GM12878 (cell line): ENCODE measurements around the gene RPS10. TPM values are rescaled to one million over a fixed set of nuclear protein-coding genes. Genes with fewer than 3 reads are reported as not detected.

Source experiments
- ATAC-seq: fragments of 200-7000 bp; cut with Tn5 transposase; 3 replicates; pipeline ENCODE4 v1.9.1; 2020; ENCODE audit warnings: mild to moderate bottlenecking, moderate library complexity
- BruUV-seq: library from RNA; stranded (reverse); fragments of 400-500 nt; replicated peaks from 2 replicates; lab custom pipeline; 2021; lab: Mats Ljungman, UMichigan
- CTCF ChIA-PET: fragments of 300-600 bp; sonication (Branson Sonifier 250); formaldehyde crosslinking; extraction: SDS; loops from one replicate; lab custom pipeline; 2021; ENCODE audit warnings: inconsistent platforms; lab: Yijun Ruan, JAX
- POLR2A ChIA-PET: fragments of 350-600 bp; formaldehyde crosslinking; extraction: SDS; loops from one replicate; lab custom pipeline; 2021; ENCODE audit warnings: inconsistent platforms; lab: Charles Lee
- RAD21 ChIA-PET: fragments of 300-600 bp; sonication (Branson Sonifier 250); formaldehyde crosslinking; loops from one replicate; lab custom pipeline; 2023; ENCODE audit warnings: antibody characterized with exemption; ENCODE audit not compliant: unreplicated experiment; lab: Charles Lee
- SMC1A ChIA-PET: fragments of 300-600 bp; sonication (Branson Sonifier 250); formaldehyde crosslinking; loops from one replicate; lab custom pipeline; 2023; ENCODE audit not compliant: unreplicated experiment, uncharacterized antibody; lab: Charles Lee
- DNase-seq: peaks from one replicate; pipeline ENCODE4 v3.0.0-alpha.2; 2011; ENCODE audit warnings: low read depth, low spot score
- FAIRE-seq: peaks from 3 replicates; lab custom pipeline; 2011; peaks lifted over from hg19 to GRCh38; lab: Jason Lieb, UNC
- H2AFZ ChIP-seq: 2 replicates; pipeline ENCODE4 v1.6.0; 2011; ENCODE audit warnings: low read depth, low read length, control low read depth; ENCODE audit not compliant: control insufficient read depth
- H3K27ac ChIP-seq: 2 replicates; pipeline ENCODE4 v1.5.1; 2011; ENCODE audit warnings: control low read depth; ENCODE audit not compliant: control insufficient read depth, insufficient read depth
- H3K27me3 ChIP-seq, 2 experiments: replicated peaks in 1 of 2; 2 replicates each; pipeline versions ENCODE4 v1.6.0 to v1.6.1; 2011; ENCODE audit warnings: low read length in 1 of 2; ENCODE audit not compliant: control insufficient read depth in 2 of 2, insufficient read depth in 2 of 2
- H3K36me3 ChIP-seq, 2 experiments: 2 replicates each; pipeline ENCODE4 v1.5.1; 2011; ENCODE audit warnings: low read length in 1 of 2; ENCODE audit not compliant: control insufficient read depth in 2 of 2, insufficient read depth in 2 of 2
- H3K4me1 ChIP-seq: 2 replicates; pipeline ENCODE4 v1.6.1; 2011; ENCODE audit warnings: mild to moderate bottlenecking, low read length, moderate library complexity, mixed read lengths; ENCODE audit not compliant: control insufficient read depth, insufficient read depth
- H3K4me2 ChIP-seq: 2 replicates; pipeline ENCODE4 v1.6.0; 2011; ENCODE audit warnings: control low read depth; ENCODE audit not compliant: control insufficient read depth, insufficient read depth
- H3K4me3 ChIP-seq: fragments of 200-600 bp; sonication (generic); 2 replicates; pipeline ENCODE4 v1.5.1; 2016
- H3K79me2 ChIP-seq: 2 replicates; pipeline ENCODE4 v1.6.0; 2011; ENCODE audit warnings: low read length; ENCODE audit not compliant: control insufficient read depth, insufficient read depth
- H3K9ac ChIP-seq: 2 replicates; pipeline ENCODE4 v1.8.0; 2011; ENCODE audit warnings: low read length, control low read depth, mixed read lengths; ENCODE audit not compliant: control insufficient read depth, insufficient read depth
- H3K9me3 ChIP-seq: replicated peaks from 3 replicates; pipeline ENCODE4 v1.5.1; 2011; ENCODE audit warnings: mild to moderate bottlenecking, low read length; ENCODE audit not compliant: control insufficient read depth, insufficient read depth
- H4K20me1 ChIP-seq: 2 replicates; pipeline ENCODE4 v1.6.0; 2011; ENCODE audit not compliant: control insufficient read depth, insufficient read depth
- ASH2L ChIP-seq: fragments of 300-600, 200-600 bp; sonication (generic); IDR thresholded peaks from 2 replicates; pipeline ENCODE4 v1.6.1; 2017; ENCODE audit warnings: low read depth, mild to moderate bottlenecking, borderline replicate concordance
- CBX3 ChIP-seq: fragments of 200-600 bp; sonication (generic); IDR thresholded peaks from 2 replicates; pipeline ENCODE4 v1.6.1; 2016; ENCODE audit warnings: low read depth, borderline replicate concordance
- E2F4 ChIP-seq: IDR thresholded peaks from 2 replicates; pipeline ENCODE4 v1.6.1; 2012; ENCODE audit warnings: low read depth, low read length, improper control_type of control experiment
- EZH2 ChIP-seq: IDR thresholded peaks from 2 replicates; pipeline ENCODE4 v1.6.1; 2012; ENCODE audit warnings: low read depth, mild to moderate bottlenecking, control low read depth, inconsistent platforms, low read length, borderline replicate concordance; ENCODE audit not compliant: control insufficient read depth
- MYC ChIP-seq: IDR thresholded peaks from 2 replicates; pipeline ENCODE4 v1.6.1; 2011; ENCODE audit warnings: mild to moderate bottlenecking, low read length, moderate library complexity, inconsistent platforms; ENCODE audit not compliant: insufficient read depth, insufficient replicate concordance, insufficient read length, severe bottlenecking
- PAX5 ChIP-seq: IDR thresholded peaks from 2 replicates; pipeline ENCODE4 v1.6.1; 2011; ENCODE audit warnings: low read depth, low read length, borderline replicate concordance
- POLR2A ChIP-seq: IDR thresholded peaks from 2 replicates; pipeline ENCODE4 v1.6.1; 2011; ENCODE audit warnings: low read depth, mild to moderate bottlenecking, low read length
- POLR2AphosphoS2 ChIP-seq: IDR thresholded peaks from 2 replicates; pipeline ENCODE4 v1.6.1; 2011; ENCODE audit warnings: low read depth, mild to moderate bottlenecking, low read length, improper control_type of control experiment, moderate library complexity
- POU2F2 ChIP-seq: IDR thresholded peaks from 3 replicates; pipeline ENCODE4 v1.6.1; 2011; ENCODE audit warnings: low read depth, mild to moderate bottlenecking, low read length, borderline replicate concordance
- RAD21 ChIP-seq: IDR thresholded peaks from 2 replicates; pipeline ENCODE4 v1.6.1; 2011; ENCODE audit warnings: mild to moderate bottlenecking, low read depth, low read length, moderate library complexity; ENCODE audit not compliant: insufficient read depth
- RELA ChIP-seq: fragments of 450-650 bp; IDR thresholded peaks from 2 replicates; pipeline ENCODE4 v1.8.0; 2014; ENCODE audit warnings: borderline replicate concordance; ENCODE audit not compliant: partially characterized antibody
- SMC3 ChIP-seq: IDR thresholded peaks from 2 replicates; pipeline ENCODE4 v1.6.1; 2011; ENCODE audit warnings: low read length, improper control_type of control experiment, borderline replicate concordance
- STAT1 ChIP-seq: fragments of 450-650 bp; conservative IDR thresholded peaks from 2 replicates; pipeline ENCODE4 v1.6.1; 2014; ENCODE audit warnings: antibody characterized with exemption, mild to moderate bottlenecking
- TARDBP ChIP-seq: IDR thresholded peaks from 2 replicates; pipeline ENCODE4 v1.6.1; 2016; ENCODE audit warnings: borderline replicate concordance
- ZBED1 ChIP-seq: IDR thresholded peaks from 2 replicates; pipeline ENCODE4 v1.6.1; 2016; ENCODE audit warnings: borderline replicate concordance
- ZNF207 ChIP-seq: fragments of 450-650 bp; IDR thresholded peaks from 2 replicates; pipeline ENCODE4 v1.6.1; 2014; ENCODE audit warnings: antibody characterized with exemption, mild to moderate bottlenecking, borderline replicate concordance
- ZNF217 ChIP-seq: fragments of 450-650 bp; IDR thresholded peaks from 2 replicates; pipeline ENCODE4 v1.6.1; 2017; ENCODE audit warnings: antibody characterized with exemption, mild to moderate bottlenecking
- WGBS: methylation state at CpG from one replicate; pipeline ENCODE4 v1.1.6; 2016; ENCODE audit warnings: low lambda C conversion rate; ENCODE audit not compliant: insufficient replicate concordance, insufficient coverage; ENCODE audit errors: missing lambda C conversion rate; 5-methylcytosine and 5-hydroxymethylcytosine counted together
- in situ Hi-C: fragments of 300-500 bp; cut with MboI; formaldehyde crosslinking; loops from 9 replicates; pipeline ENCODE4 v1.14.3; 2018; ENCODE audit warnings: mixed read lengths
- intact Hi-C: fragments of 100-400 bp; cut with micrococcal nuclease; formaldehyde crosslinking; loops from one replicate; pipeline ENCODE4 v1.14.2; 2022; ENCODE audit not compliant: unreplicated experiment
- polyA plus RNA-seq, 11 experiments: library from polyadenylated mRNA; depleted of rRNA in 4 of 11; unstranded in 6 of 11; stranded (reverse) in 5 of 11; fragments of >200 nt; fragmentation: Nextera tagmentation in 4 of 11; fragmentation: Illumina TruSeq in 1 of 11; extraction: Ambion mirVana in 4 of 11; extraction: Trizol in 1 of 11; gene quantifications; 1 replicate in 1 of 11; 2 replicates in 10 of 11; pipeline versions ENCODE4 v1.2.1 to v1.2.3, GENCODE V29; 2011 to 2016; ENCODE audit warnings: inconsistent platforms in 2 of 11, missing spikeins in 2 of 11, low read depth in 1 of 11
- total RNA-seq, 4 experiments: library from RNA; depleted of rRNA in 3 of 4; stranded (reverse); fragments of >200 nt in 3 of 4; fragmentation: Illumina TruSeq in 1 of 4; extraction: Trizol in 1 of 4; gene quantifications; 2 replicates each; pipeline versions ENCODE4 v1.2.1 to v1.2.3, GENCODE V29; 2013 to 2021
- TF ChIP-seq, protein P1 (sequence below): IDR thresholded peaks from 2 replicates; pipeline ENCODE4 v1.6.1; 2012; ENCODE audit warnings: improper control_type of control experiment, low read depth, low read length; ENCODE audit not compliant: insufficient replicate concordance

The RPS10 gene
- total and polyA plus RNA-seq, 10 of the 15 experiments (the other 5 are each of a cell fraction or from before 2014, with no cell fraction given), result 1,546 to 3,970 (median 2,813) TPM

- peak; percentile 94 for FAIRE-seq
- in situ Hi-C loops, result loop anchor here (5.0 to 10.0 kb wide), 2 partner anchors 147 to 675 kb away; no protein-coding TSS in a partner anchor
- POLR2A ChIA-PET, result interaction anchor here (0.6 to 1.1 kb wide), 4 partner anchors 12 to 1025 kb away, joined by 3 to 7 read pairs (median 3); no protein-coding TSS in a partner anchor
- TF ChIP-seq POLR2A (no peak), MYC (no peak), SMC3 (peak; percentile 82), ZNF217 (no peak), ASH2L (no peak), PAX5 (no peak), ZBED1 (no peak), E2F4 (no peak), STAT1 (no peak), POLR2AphosphoS2 (no peak), POU2F2 (0 out of 3 replicates have a peak, but pooled peaks have one; percentile 9), RAD21 (peak; percentile 95), CBX3 (no peak), RELA (no peak), TARDBP (no peak), ZNF207 (no peak), EZH2 (no peak)
- TF ChIP-seq, protein P1, sequence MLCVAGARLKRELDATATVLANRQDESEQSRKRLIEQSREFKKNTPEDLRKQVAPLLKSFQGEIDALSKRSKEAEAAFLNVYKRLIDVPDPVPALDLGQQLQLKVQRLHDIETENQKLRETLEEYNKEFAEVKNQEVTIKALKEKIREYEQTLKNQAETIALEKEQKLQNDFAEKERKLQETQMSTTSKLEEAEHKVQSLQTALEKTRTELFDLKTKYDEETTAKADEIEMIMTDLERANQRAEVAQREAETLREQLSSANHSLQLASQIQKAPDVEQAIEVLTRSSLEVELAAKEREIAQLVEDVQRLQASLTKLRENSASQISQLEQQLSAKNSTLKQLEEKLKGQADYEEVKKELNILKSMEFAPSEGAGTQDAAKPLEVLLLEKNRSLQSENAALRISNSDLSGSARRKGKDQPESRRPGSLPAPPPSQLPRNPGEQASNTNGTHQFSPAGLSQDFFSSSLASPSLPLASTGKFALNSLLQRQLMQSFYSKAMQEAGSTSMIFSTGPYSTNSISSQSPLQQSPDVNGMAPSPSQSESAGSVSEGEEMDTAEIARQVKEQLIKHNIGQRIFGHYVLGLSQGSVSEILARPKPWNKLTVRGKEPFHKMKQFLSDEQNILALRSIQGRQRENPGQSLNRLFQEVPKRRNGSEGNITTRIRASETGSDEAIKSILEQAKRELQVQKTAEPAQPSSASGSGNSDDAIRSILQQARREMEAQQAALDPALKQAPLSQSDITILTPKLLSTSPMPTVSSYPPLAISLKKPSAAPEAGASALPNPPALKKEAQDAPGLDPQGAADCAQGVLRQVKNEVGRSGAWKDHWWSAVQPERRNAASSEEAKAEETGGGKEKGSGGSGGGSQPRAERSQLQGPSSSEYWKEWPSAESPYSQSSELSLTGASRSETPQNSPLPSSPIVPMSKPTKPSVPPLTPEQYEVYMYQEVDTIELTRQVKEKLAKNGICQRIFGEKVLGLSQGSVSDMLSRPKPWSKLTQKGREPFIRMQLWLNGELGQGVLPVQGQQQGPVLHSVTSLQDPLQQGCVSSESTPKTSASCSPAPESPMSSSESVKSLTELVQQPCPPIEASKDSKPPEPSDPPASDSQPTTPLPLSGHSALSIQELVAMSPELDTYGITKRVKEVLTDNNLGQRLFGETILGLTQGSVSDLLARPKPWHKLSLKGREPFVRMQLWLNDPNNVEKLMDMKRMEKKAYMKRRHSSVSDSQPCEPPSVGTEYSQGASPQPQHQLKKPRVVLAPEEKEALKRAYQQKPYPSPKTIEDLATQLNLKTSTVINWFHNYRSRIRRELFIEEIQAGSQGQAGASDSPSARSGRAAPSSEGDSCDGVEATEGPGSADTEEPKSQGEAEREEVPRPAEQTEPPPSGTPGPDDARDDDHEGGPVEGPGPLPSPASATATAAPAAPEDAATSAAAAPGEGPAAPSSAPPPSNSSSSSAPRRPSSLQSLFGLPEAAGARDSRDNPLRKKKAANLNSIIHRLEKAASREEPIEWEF, result no peak
These were observed 34.2 kb upstream of the RPS10 start for GRCh38 chr6:34459899-34460593.

More at GRCh38 chr6:34459899-34460593, 34.2 kb upstream of the RPS10 start:
- 20% methylated on average over 6 of the region's 6 CpGs for WGBS
- H3K9me3 ChIP-seq, result no peaks in the 10 kb centered on the region
- H3K27me3 ChIP-seq, result no peaks in the 10 kb centered on the region
- H3K9ac ChIP-seq, result no peak overlapping the region
- peak; percentile 87 for ATAC-seq
- no peaks in the 10 kb centered on the region for H3K79me2 ChIP-seq
- no peak overlapping the region for H3K4me3 ChIP-seq
- intact Hi-C loops, result loop anchor here (1.0 to 5.0 kb wide), 2 partner anchors 149 to 682 kb away; partner anchors contain the start of gene TCP11
- H3K4me1 ChIP-seq, result no peaks in the 10 kb centered on the region; the same call in 1 of the 2 replicates
- no TSS peak for BruUV-seq
- RAD21 ChIA-PET, result interaction anchor here (0.6 to 4.7 kb wide), 33 partner anchors 8 to 748 kb away, joined by 3 to 99 read pairs (median 4); partner anchors contain the start of genes BLTP3A, RPS10 and SMIM29
- peak; percentile 24 for DNase-seq
- SMC1A ChIA-PET, result interaction anchor here (0.7 to 5.8 kb wide), 34 partner anchors 8 to 780 kb away, joined by 3 to 124 read pairs (median 4); partner anchors contain the start of genes RPS10 and SNRPC
- no peaks in the 10 kb centered on the region for H3K36me3 ChIP-seq
- H4K20me1 ChIP-seq, result no peaks in the 10 kb centered on the region
- H2AFZ ChIP-seq, result no peak overlapping the region
- no peak overlapping the region for H3K27ac ChIP-seq
- CTCF ChIA-PET, result interaction anchor here (0.6 to 8.7 kb wide), 57 partner anchors 9 to 1735 kb away, joined by 3 to 198 read pairs (median 5); partner anchors contain the start of genes ANKS1A, BLTP3A and SMIM29
- H3K4me2 ChIP-seq, result no peak overlapping the region
